NB4 (cell line): Measurements from ENCODE around the gene CHST9.
"Not testable (repeated sequence)": the region's sequence is repeated elsewhere in the genome, so short reads cannot be mapped to it uniquely, and the experiment has no call there.

Source experiments
- DNase-seq: peaks from one replicate; pipeline ENCODE4 v3.0.0; 2010; ENCODE audit warnings: low read depth
- H3K4me3 ChIP-seq: one replicate; pipeline ENCODE4 v1.5.1; 2011; ENCODE audit warnings: mild to moderate bottlenecking, low read depth, low read length, moderate library complexity
- MYC ChIP-seq: IDR thresholded peaks from 2 replicates; pipeline ENCODE4 v1.6.1; 2011; ENCODE audit warnings: low read depth, low read length
- POLR2A ChIP-seq: IDR thresholded peaks from 2 replicates; pipeline ENCODE4 v1.6.1; 2011; ENCODE audit warnings: mild to moderate bottlenecking; ENCODE audit not compliant: insufficient read length; ENCODE audit errors: extremely low read depth
- TF ChIP-seq, protein P1 (sequence below): IDR thresholded peaks from one replicate; pipeline ENCODE4 v1.5.1; 2012; ENCODE audit warnings: low read depth, low read length
- TF ChIP-seq, protein P2 (sequence below): IDR thresholded peaks from 2 replicates; pipeline ENCODE4 v1.6.1; 2011; ENCODE audit warnings: low read depth, low read length

CHST9 gene

DNA sequence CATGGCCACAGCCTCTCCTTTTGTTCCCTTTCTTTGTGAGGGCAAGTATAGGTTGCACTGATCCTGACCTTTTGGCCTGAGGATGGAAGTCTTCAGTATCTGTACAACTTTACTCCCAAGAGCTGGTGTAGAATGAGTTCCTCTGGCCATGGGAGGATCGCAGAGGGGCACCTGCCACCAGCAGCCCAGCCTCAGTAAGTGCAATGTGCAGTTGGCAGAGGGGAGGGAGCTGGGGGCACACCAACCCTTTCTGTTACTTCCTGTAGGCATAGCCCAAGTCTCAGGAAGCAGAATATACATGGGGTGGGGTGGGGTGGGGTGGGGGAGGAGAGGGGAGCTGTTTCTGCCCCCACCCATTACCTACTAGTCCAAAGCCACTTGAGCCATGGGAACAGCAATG, 254.5 kb downstream of the CHST9 start:
- H3K4me3 ChIP-seq: no peak overlapping the region
- no peak for DNase-seq
- TF ChIP-seq, protein P1, sequence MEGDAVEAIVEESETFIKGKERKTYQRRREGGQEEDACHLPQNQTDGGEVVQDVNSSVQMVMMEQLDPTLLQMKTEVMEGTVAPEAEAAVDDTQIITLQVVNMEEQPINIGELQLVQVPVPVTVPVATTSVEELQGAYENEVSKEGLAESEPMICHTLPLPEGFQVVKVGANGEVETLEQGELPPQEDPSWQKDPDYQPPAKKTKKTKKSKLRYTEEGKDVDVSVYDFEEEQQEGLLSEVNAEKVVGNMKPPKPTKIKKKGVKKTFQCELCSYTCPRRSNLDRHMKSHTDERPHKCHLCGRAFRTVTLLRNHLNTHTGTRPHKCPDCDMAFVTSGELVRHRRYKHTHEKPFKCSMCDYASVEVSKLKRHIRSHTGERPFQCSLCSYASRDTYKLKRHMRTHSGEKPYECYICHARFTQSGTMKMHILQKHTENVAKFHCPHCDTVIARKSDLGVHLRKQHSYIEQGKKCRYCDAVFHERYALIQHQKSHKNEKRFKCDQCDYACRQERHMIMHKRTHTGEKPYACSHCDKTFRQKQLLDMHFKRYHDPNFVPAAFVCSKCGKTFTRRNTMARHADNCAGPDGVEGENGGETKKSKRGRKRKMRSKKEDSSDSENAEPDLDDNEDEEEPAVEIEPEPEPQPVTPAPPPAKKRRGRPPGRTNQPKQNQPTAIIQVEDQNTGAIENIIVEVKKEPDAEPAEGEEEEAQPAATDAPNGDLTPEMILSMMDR: no peak
- TF ChIP-seq, protein P2, sequence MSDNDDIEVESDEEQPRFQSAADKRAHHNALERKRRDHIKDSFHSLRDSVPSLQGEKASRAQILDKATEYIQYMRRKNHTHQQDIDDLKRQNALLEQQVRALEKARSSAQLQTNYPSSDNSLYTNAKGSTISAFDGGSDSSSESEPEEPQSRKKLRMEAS: no peak
- TF ChIP-seq POLR2A (no peak), MYC (no peak)

DNA sequence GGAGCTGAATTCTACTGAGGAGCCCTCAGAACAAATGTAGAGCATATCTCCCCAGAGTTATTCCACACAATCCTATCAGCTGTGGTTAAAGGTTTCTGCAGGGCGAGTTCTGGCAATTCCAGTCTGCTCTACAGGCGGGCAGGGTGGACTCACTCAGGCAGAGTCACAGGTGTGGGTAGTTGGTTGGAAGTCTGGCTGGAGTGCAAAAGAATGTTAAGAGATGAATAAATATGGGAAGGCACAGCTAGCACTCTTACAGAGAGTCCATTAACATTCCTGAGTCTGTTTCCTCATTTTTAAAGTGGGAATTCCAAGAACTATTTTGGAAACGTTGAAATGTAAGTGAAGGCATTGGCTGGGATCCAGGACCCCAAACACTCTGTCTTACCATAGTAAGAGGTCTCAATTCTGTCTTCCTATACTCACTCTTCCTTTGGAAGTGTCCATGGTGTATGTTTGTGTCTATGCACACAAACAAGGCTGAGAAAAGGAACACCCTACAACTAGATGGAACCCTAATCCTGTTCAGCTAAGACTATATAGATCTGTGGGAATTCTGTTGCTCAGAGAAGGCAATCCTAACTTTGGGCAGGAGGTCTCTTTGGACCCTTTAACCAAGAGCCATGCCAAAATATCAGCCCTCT, 256.3 kb downstream of the CHST9 start:
- H3K4me3 ChIP-seq: no peak overlapping the region
- DNase-seq: no peak
- TF ChIP-seq POLR2A (no peak), MYC (no peak)
- TF ChIP-seq, protein P1: no peak
- TF ChIP-seq, protein P2: no peak

DNA sequence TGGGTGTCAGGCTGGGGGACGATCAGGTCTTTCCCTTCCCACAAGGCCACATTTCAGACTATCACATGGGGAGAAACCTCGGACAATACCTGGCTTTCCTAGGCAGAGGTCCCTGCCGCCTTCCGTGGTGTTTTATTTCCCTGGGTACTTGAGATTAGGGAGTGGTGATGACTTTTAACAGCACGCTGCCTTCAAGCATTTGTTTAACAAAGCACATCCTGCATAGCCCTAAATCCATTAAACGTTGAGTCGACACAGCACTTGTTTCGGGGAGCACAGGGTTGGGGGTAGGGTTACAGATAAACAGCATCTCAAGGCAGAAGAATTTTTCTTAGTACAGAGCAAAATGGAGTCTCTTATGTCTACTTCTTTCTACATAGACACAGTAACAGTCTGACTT, 257.3 kb downstream of the CHST9 start:
- not testable (repeated sequence) for DNase-seq, H3K4me3 ChIP-seq

DNA sequence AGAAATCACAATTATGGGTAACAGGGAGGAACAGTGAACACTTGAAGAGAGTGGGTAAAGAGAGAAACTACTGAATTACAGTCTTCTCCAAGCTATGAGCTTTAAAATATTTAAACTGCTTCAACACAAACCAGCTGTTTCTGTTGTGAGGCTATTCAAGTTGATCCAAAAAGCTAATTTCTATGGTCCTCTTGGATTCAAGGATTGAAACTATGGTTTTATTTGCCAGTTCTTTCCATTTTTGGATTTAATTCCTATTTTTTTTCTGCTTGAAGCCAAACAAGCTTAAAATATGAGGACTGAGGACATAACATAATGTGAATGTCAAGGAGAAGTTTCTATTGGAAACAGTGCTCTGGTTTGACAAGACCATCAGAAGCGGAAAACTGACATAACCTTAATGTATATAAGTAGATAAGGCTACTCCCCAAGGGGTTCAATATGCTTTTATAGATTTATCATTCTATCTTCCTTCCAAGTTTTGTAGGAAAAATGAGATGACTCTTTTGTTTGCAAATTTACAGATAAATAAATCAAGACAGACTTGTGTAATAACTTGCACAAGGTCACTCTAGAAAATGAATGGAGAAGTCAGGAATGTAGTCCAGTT, 258.9 kb downstream of the CHST9 start:
- no peak for DNase-seq
- TF ChIP-seq POLR2A (no peak), MYC (no peak)
- TF ChIP-seq, protein P2: no peak
- TF ChIP-seq, protein P1: no peak

DNA sequence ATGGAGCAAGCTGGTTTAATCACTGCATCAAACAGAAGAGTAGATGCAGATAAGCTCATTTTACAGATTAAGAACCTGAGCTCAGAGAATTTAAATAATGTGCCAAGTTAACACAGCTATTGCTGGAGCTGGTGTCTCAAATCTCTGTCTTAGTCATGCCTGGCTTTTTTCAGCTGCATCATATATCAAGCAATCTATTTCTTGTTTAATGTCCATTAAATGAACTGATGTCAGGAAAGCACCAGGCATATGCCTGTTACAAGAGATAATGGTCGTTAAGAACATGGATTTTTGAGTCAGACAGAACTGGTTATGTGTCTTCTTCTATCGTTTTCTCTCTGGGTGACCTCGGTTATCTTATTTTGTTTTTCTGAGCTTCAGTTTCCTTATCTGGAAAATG, 259.8 kb downstream of the CHST9 start:
- H3K4me3 ChIP-seq: no peak overlapping the region
- TF ChIP-seq MYC (no peak), POLR2A (no peak)
- TF ChIP-seq, protein P1: no peak
- TF ChIP-seq, protein P2: no peak
- no peak for DNase-seq

More for the DNA sequence above, 258.9 kb downstream of the CHST9 start:
- H3K4me3 ChIP-seq: no peak overlapping the region

DNA sequence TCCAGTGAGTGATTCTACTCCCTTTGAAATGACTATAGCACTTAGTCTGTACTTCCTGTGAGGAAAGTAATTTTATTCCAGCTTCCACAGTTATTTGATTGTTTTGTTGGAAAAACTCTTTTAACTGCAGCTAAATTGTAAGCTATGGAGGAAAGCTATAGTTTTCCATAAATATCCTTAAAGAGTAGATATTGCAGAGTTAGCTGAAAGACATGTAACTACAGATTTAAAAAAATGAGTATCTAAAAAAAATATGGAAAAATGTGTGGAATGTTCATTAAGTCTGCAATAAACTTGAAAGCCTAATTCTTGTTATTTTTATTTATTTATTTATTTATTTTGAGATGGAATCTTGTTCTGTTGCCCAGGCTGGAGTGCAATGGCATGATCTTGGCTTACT, 262.8 kb downstream of the CHST9 start:
- no peak for DNase-seq
- TF ChIP-seq POLR2A (no peak), MYC (no peak)
- TF ChIP-seq, protein P2: no peak
- TF ChIP-seq, protein P1: no peak
- no peak overlapping the region for H3K4me3 ChIP-seq
